ENCODE data around the gene LAMTOR2. TPM values are rescaled to one million over a fixed set of nuclear protein-coding genes. Genes with fewer than 3 reads are reported as not detected.
"Not testable (repeated sequence)": the region's sequence is repeated elsewhere in the genome, so short reads cannot be mapped to it uniquely, and the experiment has no call there.

The LAMTOR2 gene
- 25.7 TPM for total RNA-seq

DNA sequence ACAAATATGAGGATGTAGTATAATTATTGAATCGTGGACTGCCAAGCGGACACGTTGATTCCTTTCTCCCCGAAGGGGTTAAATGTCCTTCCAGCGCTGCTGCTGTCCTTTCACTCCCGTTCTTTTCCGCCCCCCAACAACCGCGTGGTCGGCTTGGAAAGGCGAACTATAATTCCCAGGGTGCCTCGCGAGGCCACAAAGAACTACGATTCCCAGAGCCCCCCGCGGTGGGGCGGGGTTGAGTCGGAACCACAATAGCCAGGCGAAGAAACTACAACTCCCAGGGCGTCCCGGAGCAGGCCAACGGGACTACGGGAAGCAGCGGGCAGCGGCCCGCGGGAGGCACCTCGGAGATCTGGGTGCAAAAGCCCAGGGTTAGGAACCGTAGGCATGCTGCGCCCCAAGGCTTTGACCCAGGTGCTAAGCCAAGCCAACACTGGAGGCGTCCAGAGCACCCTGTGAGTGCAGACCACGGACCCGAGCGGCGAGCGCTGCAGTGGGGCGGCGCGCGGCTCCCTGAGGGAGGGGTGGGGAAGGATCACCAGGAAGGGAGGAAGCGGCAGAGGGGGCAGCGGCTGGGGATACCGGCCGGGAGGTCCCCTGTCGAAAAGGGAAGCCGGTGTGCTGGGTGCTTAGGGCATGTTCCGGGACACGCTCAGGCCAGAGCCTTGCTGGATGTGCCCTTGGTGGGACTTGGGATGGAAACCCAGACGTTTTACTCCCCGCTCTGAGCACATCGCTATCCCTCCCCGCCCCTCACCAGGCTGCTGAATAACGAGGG lies at the start of gene LAMTOR2:
TSS of gene LAMTOR2 (plus strand) at position 283 of the 781 bp plus-strand sequence. CDS start at position 391, 108 bp downstream.
- DNase-seq, result peak; percentile 98

DNA sequence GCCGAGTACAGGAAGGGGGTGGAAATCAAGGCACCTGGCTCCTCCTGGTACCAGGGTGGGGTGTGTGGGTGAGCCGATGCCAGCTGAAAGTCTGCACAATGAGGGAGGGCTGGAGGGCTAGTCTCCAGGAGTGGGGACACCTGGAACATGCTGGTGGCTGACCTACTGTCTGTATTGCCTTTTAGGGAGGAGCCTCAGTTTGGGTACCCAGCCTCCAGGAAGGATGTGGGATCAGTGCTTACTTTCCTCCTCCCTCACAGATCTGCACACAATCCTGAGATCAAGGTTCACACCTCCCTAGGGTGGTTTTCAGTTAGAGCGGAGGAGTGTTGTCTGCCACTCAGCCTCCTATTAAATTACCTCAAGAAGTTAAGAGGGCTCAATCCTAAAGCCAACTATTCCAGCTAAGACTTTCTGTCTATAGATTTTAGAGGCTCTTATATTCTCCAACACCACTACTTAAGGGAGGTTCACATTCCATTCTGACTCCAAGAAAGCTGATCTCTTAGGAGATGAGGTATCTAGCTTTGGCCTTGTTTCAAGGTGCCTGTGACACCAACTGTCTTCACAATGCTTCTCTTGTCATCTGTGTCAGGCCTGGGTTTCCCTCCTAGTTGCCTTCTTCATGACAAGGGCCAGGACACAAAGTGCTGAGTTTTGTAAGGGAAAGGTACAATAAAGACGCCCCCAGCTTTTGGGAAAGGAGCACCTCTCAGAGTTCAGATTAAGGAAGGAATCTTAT lies 49.6 kb upstream of the LAMTOR2 start:
- DNase-seq, result no peak

- no peak for DNase-seq
Measured at GRCh38 chr1:156006666-156007376, 47.8 kb upstream of the LAMTOR2 start.

DNA sequence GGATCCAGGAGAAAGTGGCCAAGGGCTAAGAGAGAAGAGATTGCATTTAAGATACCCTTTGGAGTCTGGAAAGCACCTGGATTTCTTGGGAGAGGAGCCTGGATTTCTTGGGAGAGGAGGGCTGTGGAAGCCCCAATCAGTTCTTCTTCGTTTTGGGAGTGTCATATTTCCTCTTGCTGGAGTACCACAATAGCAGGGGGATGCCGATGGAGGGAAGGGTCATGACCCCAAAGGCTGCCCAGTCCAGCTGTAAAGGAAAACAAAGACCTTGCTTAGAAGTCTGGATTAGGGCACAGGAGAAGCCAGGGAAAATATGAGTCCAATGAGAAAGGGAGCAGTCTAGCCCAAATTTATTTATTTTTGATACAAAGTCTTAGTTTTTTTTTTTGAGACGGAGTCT lies 45.2 kb upstream of the LAMTOR2 start:
- no peak for DNase-seq

GRCh38 chr1:156012051-156012817 lies 42.3 kb upstream of the LAMTOR2 start:
- no peak for DNase-seq

DNA sequence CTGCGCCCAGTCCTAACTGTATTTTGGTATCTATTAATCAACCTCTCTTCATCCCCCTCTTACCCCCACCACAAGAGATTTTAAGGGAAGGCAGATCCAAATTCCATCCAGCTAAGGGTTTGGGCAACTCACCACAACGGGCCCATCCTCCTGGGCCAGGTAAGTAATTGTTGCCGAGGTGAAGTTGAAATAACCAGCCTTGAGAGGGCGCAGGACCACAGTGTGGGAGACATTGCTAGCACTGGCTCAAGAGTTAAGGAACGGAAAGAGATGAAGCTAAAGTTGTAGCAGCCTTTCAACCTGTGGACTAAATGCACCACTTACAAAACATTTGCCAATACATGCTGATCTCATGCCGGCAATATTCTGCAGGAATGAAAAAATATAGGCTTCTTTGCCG lies 39.8 kb upstream of the LAMTOR2 start:
- DNase-seq, result no peak

DNA sequence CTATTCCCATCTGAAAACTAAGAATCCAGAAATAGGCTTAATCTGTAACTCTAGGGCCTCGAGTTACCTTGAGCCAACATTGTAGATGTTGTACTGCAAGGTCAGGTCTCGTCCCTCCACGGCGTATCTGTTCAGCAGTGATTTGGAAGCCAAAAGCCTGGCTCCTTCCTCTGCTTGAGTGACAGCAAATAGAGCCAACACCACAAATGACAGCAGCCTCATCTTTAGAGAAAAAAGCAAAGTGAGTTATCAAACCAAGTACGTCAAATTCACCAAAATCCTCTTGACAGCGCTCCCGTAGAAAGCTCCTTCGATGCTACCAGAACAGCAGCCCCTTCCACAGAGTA lies 34.7 kb upstream of the LAMTOR2 start:
- no peak for DNase-seq

DNA sequence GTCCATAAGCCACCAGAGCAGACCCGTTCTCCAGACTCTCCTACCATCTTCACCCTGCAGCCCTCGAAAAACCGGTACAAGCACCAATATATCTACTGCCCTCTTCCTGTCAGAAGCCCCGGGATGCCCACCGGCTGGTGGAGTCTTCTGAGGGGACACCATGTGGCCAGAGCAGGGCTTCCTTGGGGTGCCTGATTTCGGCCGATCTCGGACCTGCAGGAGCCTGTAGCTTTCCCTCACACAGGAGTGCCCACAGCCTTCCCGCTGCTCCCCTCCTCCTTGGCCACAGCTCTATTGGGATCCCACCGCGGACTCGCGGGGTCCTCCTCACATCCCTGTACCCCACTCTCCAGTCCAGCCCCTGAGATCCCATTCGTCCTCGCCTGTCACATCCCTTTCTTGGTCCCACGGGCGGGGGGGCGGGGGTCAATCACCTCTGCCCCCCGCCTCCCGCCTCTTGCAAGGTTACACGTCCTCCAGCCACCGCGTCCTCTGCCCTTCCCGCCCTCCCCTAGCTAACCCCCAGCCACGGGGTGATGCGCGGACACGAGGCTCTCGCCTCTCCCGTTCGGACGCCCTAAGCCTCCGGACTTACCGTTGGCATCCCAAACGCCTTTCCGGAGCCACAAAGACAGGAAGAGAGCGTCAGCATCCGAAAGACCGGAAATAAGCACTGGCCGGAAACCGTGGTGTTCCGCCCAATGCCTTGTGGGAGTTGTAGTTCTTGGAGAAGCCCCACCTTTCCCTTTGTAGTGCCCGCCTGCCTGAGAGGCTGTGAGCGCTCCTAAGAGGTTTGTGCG lies 34.1 kb upstream of the LAMTOR2 start, which contains the start of gene SSR2:
TSS of gene SSR2 (minus strand) at position 659 of the 800 bp plus-strand sequence. CDS start 784 bp downstream, outside the sequence.
- peak; percentile 93 for DNase-seq

DNA sequence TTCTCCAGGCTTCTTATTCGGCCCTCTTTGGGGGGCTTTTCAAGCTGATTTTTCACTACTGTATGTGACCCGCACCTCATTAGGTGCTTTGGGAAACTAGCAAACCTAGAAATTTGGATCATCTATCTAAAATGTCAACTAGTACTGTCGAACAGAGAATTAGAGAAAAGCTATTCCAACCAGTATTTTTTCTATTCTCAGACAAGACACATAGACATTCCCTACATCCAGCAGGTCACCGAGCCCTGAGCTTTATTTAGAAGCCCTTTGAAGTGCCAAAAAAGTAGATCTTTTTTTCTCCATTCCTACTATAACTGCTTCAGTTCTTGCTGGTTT lies 33.5 kb upstream of the LAMTOR2 start:
- no peak for DNase-seq

DNA sequence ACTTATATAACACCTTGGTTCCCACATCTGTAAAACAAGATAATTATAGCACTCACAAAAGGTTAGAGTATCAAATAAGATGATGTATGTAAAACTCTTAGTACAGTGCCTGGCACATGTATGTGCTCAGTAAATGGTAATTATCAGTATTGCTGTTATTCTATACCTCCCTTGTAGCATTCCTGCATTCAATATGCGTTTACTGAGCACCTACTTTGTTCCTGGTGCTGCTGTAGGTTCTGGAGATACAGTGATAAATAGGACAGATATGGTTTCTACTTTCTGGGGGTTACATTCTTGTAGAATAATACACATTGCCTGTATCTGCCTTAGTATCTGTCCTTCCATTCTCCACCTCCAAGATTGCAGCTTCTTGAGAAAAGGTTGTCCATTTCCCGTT lies 32.6 kb upstream of the LAMTOR2 start:
- DNase-seq, result no peak

DNA sequence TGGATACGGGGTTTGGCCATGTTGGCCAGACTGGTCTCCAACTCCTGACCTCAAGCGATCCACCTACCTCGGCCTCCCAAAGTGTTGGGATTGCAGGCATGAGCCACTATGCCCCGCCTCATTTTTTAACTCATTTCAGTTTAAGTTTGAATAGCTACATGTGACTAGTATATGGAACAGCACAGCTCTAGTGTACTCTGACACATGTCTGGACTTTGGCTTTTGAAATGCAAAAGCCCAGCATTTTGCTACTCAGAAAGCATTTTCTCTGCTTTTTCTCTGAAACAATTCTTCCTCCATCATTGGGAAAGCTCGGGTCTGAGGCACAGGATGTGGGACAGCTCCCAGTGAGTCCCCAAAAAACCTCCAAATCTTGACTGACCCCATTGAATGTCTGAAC lies 29.8 kb upstream of the LAMTOR2 start:
- no peak for DNase-seq

GRCh38 chr1:156025876-156026275 lies 28.7 kb upstream of the LAMTOR2 start:
- no peak for DNase-seq

GRCh38 chr1:156026588-156026987 lies 28.0 kb upstream of the LAMTOR2 start:
- DNase-seq, result no peak

DNA sequence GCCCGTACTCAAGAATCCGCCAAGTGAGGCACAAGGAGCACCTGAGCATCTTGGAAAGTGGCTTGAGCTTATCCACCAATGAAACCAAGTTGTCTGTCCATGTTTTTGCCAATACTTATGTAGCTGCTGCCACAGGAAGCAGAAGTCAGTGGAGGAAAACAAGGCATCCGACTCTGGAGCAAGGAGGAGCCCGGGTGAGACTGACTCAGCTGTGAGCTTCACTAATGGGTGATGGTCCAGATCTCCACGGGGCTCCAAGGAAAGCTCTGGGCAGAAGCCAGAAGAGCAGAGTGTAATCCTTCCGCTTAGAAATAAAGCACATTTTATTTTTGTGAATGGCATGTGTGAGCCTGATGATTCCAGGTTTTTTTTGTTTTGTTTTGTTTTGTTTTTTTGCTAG lies 21.6 kb upstream of the LAMTOR2 start:
- DNase-seq, result no peak

DNA sequence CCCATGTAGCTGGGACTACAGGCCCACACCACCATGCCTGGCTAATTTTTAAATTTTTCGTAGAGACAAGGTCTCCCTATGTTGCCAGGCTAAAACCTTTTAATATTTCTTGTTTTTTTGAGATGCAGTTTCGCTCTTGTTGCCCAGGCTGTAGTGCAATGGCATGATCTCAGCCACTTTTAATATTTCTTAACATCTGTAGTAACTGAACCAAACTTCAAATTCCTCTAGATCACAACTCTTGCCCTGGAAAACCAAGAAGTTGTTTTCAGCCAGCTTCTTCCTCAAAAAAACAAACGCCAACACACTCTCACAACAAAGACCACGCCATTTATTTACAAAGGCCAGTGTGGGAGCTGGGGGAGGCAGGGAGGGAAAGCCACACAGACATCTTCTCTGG lies 19.6 kb upstream of the LAMTOR2 start:
- DNase-seq, result not testable (repeated sequence)

DNA sequence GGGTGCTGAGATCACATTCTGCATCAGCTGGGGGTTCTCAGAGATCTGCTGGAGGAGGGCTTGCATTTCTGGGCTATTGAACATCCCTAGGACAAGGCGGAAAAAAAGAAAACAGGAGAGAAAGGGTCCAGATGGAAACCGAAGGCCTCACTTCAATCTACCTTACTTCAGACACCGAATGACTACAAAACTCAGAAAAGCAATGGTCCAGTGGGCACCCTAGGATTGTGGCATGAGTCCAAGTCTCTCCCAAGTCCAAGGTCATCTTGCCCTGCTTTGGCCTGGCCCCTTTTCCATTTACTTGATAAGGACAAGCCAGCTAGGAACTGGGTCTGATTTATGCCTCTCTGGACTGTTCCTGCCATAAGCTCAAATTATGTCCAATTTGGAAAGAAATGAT lies 11.8 kb upstream of the LAMTOR2 start:
- no peak for DNase-seq

DNA sequence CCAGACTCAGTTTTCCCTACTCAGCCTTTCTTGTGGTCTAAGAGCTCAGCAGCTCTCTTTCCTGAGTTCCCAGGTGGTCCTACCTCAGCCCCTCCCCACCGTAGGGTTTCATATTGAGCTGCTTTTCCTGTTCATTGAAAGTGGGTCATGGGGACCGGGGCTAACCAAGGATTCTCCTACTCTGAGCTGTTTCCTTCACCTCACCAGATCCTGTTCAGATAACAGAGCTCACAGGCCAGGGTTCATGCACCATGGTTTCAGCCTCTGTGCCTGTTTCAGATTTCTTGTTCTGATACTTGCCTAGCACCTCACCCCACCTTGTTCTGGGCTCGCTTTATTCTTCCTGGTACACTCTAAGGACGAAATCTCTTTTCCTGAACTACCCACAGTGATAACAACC lies 9.5 kb upstream of the LAMTOR2 start:
- DNase-seq, result no peak

DNA sequence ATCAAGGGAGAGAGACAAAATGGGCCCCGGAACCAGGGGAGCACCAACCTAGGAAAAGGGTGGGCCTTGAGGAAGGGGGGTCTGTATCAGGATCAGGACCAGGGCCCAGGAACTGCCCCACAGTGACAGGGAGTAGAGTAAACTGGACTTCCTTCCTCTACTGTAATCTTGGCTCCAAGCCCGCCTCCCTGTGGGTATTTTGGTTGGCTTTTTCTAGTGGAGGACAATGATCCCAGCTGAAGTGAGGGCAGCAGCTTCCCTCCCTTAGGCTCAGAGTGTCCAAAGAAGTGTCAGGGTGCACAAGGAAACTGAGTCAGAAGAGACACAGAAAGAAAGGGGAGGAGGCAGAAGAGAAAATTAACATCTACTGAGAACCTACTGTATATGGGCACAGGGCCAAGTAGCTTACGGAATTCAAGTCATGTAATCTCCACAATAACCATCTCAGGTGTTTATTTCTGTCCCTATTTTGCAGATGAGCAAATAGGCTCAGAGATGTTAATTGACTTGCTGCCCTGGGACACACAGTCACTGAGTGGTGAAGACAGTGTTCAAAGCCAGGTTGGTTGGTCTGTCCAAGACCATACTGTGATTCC lies 5.8 kb upstream of the LAMTOR2 start:
- DNase-seq, result no peak

DNA sequence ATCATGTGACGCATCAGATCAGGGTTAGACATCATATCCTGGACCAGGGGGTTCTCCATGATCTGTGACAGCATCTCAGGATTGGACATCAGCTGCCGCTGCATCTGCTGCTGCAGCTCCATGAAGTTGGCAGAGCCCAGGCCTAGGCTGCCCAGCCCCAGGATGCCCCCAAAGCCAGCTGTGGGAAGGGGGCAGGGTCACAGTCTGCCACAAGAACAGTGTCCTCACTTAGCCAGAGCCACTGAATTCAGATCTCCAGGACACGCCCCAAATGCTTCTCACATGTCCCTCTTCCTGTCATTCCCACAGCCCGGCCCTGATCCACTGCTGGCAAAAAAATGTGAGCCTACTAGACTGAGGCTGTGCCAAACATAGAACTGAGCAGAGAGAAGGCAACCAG lies 4.2 kb upstream of the LAMTOR2 start:
- no peak for DNase-seq

- no peak for DNase-seq
Measured at GRCh38 chr1:156051011-156051725, 3.4 kb upstream of the LAMTOR2 start.
